ENCODE results near the gene INO80B. TPM values are rescaled to one million over a fixed set of nuclear protein-coding genes. Genes with fewer than 3 reads are reported as not detected.
A peak's percentile ranks its signal among the peaks of the same experiment; 100 is the strongest.

Gene INO80B
- polyA plus RNA-seq, 2 of the 4 experiments (the other 2 are of a cell fraction), result 19.9 to 74.6 TPM

- TF ChIP-seq RAD21 (conservative IDR thresholded peaks at IDR 0.05 in 1 of 2, IDR thresholded peaks at IDR 0.05 in 1 of 2) (no peak), NPAS2 (CRISPR knock-in tag; IDR thresholded peaks at IDR 0.05; ENCODE audit: borderline replicate concordance) (no peak), CBX8 (IDR thresholded peaks at IDR 0.05) (no peak), ATOH8 (CRISPR knock-in tag; IDR thresholded peaks at IDR 0.05; ENCODE audit: low read depth) (no peak), EHMT2 (IDR thresholded peaks at IDR 0.05; ENCODE audit: low read depth) (no peak), MAX (IDR thresholded peaks at IDR 0.05) (peak; percentile 70; the same call in 1 of the 2 replicates), TFCP2L1 (CRISPR knock-in tag; IDR thresholded peaks at IDR 0.05) (no peak), HOXA7 (CRISPR knock-in tag; IDR thresholded peaks at IDR 0.05) (no peak), HOXB5 (CRISPR knock-in tag; IDR thresholded peaks at IDR 0.05) (no peak), MYC (IDR thresholded peaks at IDR 0.05; ENCODE audit: borderline replicate concordance, low read length) (peak; percentile 82; the same call in 1 of the 2 replicates), CBX2 (IDR thresholded peaks at IDR 0.05; ENCODE audit: borderline replicate concordance, low read depth) (no peak), JUN (IDR thresholded peaks at IDR 0.05) (peak in 1 of 2 experiments; percentile 57; a peak in 1 of 5 replicates), HES2 (IDR thresholded peaks at IDR 0.05) (no peak)
Observed at GRCh38 chr2:74440378-74441169, 14.3 kb upstream of the INO80B start (continued).

- H3K9me3 ChIP-seq, result no peaks in the 10 kb centered on the region
- POLR2A ChIA-PET, result interaction anchor here (1.8 to 2.2 kb wide), 2 partner anchors 13 to 16 kb away, joined by 21 to 23 read pairs; partner anchors contain the start of genes INO80B and WBP1
- peak overlapping the region; percentile 53; the same call in 1 of the 3 replicates for H3K4me3 ChIP-seq
- CTCF ChIA-PET, result interaction anchor here (1.1 to 2.6 kb wide), 4 partner anchors 10 to 91 kb away, joined by 3 to 6 read pairs (median 4); no protein-coding TSS in a partner anchor
- H3K27ac ChIP-seq, result peak overlapping the region; percentile 86 to 89
- 94% methylated on average over 33 of the region's 33 CpGs for WGBS (ENCODE audit: missing lambda C conversion rate)
- DNase-seq (ENCODE audit: low read depth in 1 of 2, low spot score in 1 of 2), result no peak
- TF ChIP-seq ZC3H11A (IDR thresholded peaks at IDR 0.05), result no peak
- no peak for TF ChIP-seq CEBPB (IDR thresholded peaks at IDR 0.05)
- TF ChIP-seq ELK1 (IDR thresholded peaks at IDR 0.05; ENCODE audit: low read depth, low read length), result no peak
- no peak for TF ChIP-seq SMC3 (IDR thresholded peaks at IDR 0.05)
- no peak for TF ChIP-seq ZNF302 (CRISPR knock-in tag; IDR thresholded peaks at IDR 0.05)
- TF ChIP-seq MAFK (IDR thresholded peaks at IDR 0.05; ENCODE audit: partially characterized antibody), result no peak
- TF ChIP-seq ESRRA (IDR thresholded peaks at IDR 0.05; ENCODE audit: borderline replicate concordance, low read length), result no peak
- no peak for TF ChIP-seq CHD2 (IDR thresholded peaks at IDR 0.05; ENCODE audit: low read length, partially characterized antibody)
- TF ChIP-seq SREBF2 (IDR thresholded peaks at IDR 0.05), result no peak
- TF ChIP-seq KDM1A (IDR thresholded peaks at IDR 0.05; ENCODE audit: low read depth), result no peak
- no peak for FAIRE-seq
- no peak for ATAC-seq
- H3K4me1 ChIP-seq, result peaks cover 34% of the 10 kb centered on the region
- H3K4me2 ChIP-seq, result peak overlapping the region; percentile 93
Observed at GRCh38 chr2:74441170-74441689, 13.7 kb upstream of the INO80B start.
